ENCODE data around the gene RTL9. TPM values are rescaled to one million over a fixed set of nuclear protein-coding genes. Genes with fewer than 3 reads are reported as not detected.

The RTL9 gene
- total and polyA plus RNA-seq, 9 of the 15 experiments (the other 6 are each of a cell fraction or from before 2014, with no cell fraction given), result 0.04 to 0.35 (median 0.13) TPM; not detected in 1

GRCh38 chrX:110373310-110373709, 14.7 kb downstream of the RTL9 start (continued):
- TF ChIP-seq, protein P1, sequence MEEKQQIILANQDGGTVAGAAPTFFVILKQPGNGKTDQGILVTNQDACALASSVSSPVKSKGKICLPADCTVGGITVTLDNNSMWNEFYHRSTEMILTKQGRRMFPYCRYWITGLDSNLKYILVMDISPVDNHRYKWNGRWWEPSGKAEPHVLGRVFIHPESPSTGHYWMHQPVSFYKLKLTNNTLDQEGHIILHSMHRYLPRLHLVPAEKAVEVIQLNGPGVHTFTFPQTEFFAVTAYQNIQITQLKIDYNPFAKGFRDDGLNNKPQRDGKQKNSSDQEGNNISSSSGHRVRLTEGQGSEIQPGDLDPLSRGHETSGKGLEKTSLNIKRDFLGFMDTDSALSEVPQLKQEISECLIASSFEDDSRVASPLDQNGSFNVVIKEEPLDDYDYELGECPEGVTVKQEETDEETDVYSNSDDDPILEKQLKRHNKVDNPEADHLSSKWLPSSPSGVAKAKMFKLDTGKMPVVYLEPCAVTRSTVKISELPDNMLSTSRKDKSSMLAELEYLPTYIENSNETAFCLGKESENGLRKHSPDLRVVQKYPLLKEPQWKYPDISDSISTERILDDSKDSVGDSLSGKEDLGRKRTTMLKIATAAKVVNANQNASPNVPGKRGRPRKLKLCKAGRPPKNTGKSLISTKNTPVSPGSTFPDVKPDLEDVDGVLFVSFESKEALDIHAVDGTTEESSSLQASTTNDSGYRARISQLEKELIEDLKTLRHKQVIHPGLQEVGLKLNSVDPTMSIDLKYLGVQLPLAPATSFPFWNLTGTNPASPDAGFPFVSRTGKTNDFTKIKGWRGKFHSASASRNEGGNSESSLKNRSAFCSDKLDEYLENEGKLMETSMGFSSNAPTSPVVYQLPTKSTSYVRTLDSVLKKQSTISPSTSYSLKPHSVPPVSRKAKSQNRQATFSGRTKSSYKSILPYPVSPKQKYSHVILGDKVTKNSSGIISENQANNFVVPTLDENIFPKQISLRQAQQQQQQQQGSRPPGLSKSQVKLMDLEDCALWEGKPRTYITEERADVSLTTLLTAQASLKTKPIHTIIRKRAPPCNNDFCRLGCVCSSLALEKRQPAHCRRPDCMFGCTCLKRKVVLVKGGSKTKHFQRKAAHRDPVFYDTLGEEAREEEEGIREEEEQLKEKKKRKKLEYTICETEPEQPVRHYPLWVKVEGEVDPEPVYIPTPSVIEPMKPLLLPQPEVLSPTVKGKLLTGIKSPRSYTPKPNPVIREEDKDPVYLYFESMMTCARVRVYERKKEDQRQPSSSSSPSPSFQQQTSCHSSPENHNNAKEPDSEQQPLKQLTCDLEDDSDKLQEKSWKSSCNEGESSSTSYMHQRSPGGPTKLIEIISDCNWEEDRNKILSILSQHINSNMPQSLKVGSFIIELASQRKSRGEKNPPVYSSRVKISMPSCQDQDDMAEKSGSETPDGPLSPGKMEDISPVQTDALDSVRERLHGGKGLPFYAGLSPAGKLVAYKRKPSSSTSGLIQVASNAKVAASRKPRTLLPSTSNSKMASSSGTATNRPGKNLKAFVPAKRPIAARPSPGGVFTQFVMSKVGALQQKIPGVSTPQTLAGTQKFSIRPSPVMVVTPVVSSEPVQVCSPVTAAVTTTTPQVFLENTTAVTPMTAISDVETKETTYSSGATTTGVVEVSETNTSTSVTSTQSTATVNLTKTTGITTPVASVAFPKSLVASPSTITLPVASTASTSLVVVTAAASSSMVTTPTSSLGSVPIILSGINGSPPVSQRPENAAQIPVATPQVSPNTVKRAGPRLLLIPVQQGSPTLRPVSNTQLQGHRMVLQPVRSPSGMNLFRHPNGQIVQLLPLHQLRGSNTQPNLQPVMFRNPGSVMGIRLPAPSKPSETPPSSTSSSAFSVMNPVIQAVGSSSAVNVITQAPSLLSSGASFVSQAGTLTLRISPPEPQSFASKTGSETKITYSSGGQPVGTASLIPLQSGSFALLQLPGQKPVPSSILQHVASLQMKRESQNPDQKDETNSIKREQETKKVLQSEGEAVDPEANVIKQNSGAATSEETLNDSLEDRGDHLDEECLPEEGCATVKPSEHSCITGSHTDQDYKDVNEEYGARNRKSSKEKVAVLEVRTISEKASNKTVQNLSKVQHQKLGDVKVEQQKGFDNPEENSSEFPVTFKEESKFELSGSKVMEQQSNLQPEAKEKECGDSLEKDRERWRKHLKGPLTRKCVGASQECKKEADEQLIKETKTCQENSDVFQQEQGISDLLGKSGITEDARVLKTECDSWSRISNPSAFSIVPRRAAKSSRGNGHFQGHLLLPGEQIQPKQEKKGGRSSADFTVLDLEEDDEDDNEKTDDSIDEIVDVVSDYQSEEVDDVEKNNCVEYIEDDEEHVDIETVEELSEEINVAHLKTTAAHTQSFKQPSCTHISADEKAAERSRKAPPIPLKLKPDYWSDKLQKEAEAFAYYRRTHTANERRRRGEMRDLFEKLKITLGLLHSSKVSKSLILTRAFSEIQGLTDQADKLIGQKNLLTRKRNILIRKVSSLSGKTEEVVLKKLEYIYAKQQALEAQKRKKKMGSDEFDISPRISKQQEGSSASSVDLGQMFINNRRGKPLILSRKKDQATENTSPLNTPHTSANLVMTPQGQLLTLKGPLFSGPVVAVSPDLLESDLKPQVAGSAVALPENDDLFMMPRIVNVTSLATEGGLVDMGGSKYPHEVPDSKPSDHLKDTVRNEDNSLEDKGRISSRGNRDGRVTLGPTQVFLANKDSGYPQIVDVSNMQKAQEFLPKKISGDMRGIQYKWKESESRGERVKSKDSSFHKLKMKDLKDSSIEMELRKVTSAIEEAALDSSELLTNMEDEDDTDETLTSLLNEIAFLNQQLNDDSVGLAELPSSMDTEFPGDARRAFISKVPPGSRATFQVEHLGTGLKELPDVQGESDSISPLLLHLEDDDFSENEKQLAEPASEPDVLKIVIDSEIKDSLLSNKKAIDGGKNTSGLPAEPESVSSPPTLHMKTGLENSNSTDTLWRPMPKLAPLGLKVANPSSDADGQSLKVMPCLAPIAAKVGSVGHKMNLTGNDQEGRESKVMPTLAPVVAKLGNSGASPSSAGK (IDR thresholded peaks at IDR 0.05), result peak; percentile 72
- TF ChIP-seq, protein P2, sequence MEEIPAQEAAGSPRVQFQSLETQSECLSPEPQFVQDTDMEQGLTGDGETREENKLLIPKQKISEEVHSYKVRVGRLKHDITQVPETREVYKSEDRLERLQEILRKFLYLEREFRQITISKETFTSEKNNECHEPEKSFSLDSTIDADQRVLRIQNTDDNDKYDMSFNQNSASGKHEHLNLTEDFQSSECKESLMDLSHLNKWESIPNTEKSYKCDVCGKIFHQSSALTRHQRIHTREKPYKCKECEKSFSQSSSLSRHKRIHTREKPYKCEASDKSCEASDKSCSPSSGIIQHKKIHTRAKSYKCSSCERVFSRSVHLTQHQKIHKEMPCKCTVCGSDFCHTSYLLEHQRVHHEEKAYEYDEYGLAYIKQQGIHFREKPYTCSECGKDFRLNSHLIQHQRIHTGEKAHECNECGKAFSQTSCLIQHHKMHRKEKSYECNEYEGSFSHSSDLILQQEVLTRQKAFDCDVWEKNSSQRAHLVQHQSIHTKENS (CRISPR knock-in tag; IDR thresholded peaks at IDR 0.05), result no peak
- TF ChIP-seq CCNT2 (IDR thresholded peaks at IDR 0.05; ENCODE audit: borderline replicate concordance, extremely low read depth, insufficient read length, low read depth, low read length) (no peak), PML (IDR thresholded peaks at IDR 0.05; ENCODE audit: low read length) (peak; percentile 45; the same call in 1 of the 2 replicates), KDM1A (IDR thresholded peaks at IDR 0.05) (no peak), FOS (IDR thresholded peaks at IDR 0.05; ENCODE audit: extremely low read depth, insufficient read length) (no peak), ZEB2 (IDR thresholded peaks at IDR 0.05) (no peak), E2F3 (CRISPR knock-in tag; IDR thresholded peaks at IDR 0.05) (no peak), POLR2A (conservative IDR thresholded peaks at IDR 0.05) (peak; percentile 46; the same call in 1 of the 2 replicates), ARID1B (IDR thresholded peaks at IDR 0.05) (peak; percentile 80)

Measured in K562 (cell line).